ENCODE results near the gene ADCYAP1. TPM values are rescaled to one million over a fixed set of nuclear protein-coding genes. Genes with fewer than 3 reads are reported as not detected.

The ADCYAP1 gene
- total RNA-seq, 1 experiment from 2014 or later: not detected

DNA sequence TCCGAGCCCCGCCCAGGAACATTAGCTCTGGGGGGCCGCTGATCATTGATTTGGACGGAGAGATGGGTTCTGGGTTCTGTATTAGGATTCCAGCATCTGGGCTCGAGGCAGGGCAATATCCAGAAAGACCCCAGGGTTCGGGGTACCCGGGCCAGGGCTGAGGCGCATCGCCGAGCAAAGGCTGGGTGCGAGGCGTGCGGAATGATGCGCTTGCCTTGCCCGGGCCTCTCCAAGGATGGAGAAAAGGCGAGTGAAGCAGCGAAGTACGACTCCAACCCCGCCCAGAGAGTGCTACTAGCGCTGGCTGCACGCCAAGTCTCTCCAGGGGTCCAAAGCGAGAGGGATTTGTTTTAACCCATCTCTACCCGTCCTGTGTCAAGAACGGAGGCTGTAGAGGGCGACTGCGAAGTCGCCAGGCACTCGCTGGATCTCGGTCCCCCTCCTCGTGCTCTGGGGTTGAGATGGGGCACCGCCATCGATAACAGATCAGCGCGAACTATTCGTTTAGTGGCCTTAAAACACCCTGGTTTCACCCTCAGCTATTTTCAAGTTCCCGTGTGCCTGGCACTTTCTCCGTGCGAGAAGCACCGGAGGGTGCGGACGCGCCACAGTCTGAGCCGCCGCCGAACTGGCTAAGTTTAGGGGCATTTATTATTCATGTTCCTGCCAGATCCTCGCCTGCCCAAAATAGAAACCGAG is 1.9 kb downstream of the ADCYAP1 start:
- H3K9me3 ChIP-seq: no peaks in the 10 kb centered on the region
- no peak for TF ChIP-seq CTCF (IDR thresholded peaks at IDR 0.05; ENCODE audit: insufficient read depth in 1 of 2, low read depth in 1 of 2, low read length in 1 of 2, severe bottlenecking in 1 of 2, unreplicated experiment in 1 of 2)
- Mint-ChIP-seq H3K4me1 (ENCODE audit: low read depth, unreplicated experiment) (no peaks in the 10 kb centered on the region), H3K27ac (ENCODE audit: unreplicated experiment) (no peak overlapping the region), H3K9me3 (ENCODE audit: unreplicated experiment) (no peaks in the 10 kb centered on the region), H3K27me3 (ENCODE audit: insufficient read depth, unreplicated experiment) (peaks cover 17% of the 10 kb centered on the region), H3K36me3 (ENCODE audit: insufficient read depth, unreplicated experiment) (no peaks in the 10 kb centered on the region), H3K4me3 (ENCODE audit: unreplicated experiment) (no peak overlapping the region)
- ChIA-PET CTCF (no interaction called here), POLR2A (no interaction called here)
- H3K27me3 ChIP-seq (replicated peaks; ENCODE audit: control insufficient read depth, insufficient read depth, low read length): no peaks in the 10 kb centered on the region
- no peak overlapping the region for H3K4me3 ChIP-seq (ENCODE audit: low read depth, low read length)
- no peaks in the 10 kb centered on the region for H3K36me3 ChIP-seq (ENCODE audit: control insufficient read depth, insufficient read depth, low read length)
- intact Hi-C loops (cut with micrococcal nuclease; ENCODE audit: unreplicated experiment): no loop called here
- no TSS peak for BruUV-seq (replicated peaks)
- H3K4me1 ChIP-seq: no peaks in the 10 kb centered on the region
- no peak for DNase-seq

DNA sequence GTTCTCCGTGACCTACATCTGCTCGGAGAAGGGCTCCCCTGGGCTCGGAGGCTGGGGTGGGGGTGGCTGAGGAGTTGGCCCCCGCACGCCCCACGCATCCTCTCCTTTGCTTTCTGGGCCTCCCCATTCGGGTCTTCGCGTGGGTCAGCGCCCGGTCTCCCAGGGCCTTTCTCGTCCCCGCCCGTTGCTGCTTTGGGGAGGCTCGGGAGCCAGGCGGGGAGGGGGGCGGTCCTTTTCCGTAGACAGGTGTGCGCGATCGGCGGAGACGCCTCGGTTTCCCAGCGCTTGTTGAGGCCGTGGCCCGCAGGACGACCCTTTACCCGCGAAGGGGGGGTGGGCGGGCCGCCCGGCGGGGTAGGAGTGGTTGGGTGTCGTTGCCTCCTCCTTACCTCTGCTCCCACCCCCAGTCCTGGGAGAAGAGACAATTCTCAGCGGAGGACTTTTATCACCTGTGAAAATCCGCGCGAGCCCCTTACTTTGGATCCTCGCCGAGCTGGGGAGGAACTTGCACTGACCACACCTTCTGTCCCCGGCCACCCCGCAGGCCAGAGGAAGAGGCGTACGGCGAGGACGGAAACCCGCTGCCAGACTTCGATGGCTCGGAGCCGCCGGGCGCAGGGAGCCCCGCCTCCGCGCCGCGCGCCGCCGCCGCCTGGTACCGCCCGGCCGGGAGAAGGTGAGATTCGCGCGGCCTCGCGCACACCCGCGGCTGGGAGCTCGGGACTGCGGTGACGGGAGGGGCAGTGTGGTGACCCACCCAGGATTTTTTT is 2.6 kb downstream of the ADCYAP1 start:
- TF ChIP-seq CTCF (IDR thresholded peaks at IDR 0.05; ENCODE audit: insufficient read depth in 1 of 2, low read depth in 1 of 2, low read length in 1 of 2, severe bottlenecking in 1 of 2, unreplicated experiment in 1 of 2): no peak
- no peak for DNase-seq
- CTCF ChIA-PET: no interaction called here
- Mint-ChIP-seq H3K4me1 (ENCODE audit: low read depth, unreplicated experiment) (no peaks in the 10 kb centered on the region), H3K9me3 (ENCODE audit: unreplicated experiment) (no peaks in the 10 kb centered on the region), H3K36me3 (ENCODE audit: insufficient read depth, unreplicated experiment) (no peaks in the 10 kb centered on the region), H3K27me3 (ENCODE audit: insufficient read depth, unreplicated experiment) (peaks cover 16% of the 10 kb centered on the region), H3K4me3 (ENCODE audit: unreplicated experiment) (no peak overlapping the region), H3K27ac (ENCODE audit: unreplicated experiment) (no peak overlapping the region)
- H3K36me3 ChIP-seq (ENCODE audit: control insufficient read depth, insufficient read depth, low read length): no peaks in the 10 kb centered on the region
- H3K27me3 ChIP-seq (replicated peaks; ENCODE audit: control insufficient read depth, insufficient read depth, low read length): no peaks in the 10 kb centered on the region
- POLR2A ChIA-PET: no interaction called here
- intact Hi-C loops (cut with micrococcal nuclease; ENCODE audit: unreplicated experiment): no loop called here
- no peaks in the 10 kb centered on the region for H3K9me3 ChIP-seq
- no peak overlapping the region for H3K4me3 ChIP-seq (ENCODE audit: low read depth, low read length)
- BruUV-seq (replicated peaks): no TSS peak
- H3K4me1 ChIP-seq: no peaks in the 10 kb centered on the region

DNA sequence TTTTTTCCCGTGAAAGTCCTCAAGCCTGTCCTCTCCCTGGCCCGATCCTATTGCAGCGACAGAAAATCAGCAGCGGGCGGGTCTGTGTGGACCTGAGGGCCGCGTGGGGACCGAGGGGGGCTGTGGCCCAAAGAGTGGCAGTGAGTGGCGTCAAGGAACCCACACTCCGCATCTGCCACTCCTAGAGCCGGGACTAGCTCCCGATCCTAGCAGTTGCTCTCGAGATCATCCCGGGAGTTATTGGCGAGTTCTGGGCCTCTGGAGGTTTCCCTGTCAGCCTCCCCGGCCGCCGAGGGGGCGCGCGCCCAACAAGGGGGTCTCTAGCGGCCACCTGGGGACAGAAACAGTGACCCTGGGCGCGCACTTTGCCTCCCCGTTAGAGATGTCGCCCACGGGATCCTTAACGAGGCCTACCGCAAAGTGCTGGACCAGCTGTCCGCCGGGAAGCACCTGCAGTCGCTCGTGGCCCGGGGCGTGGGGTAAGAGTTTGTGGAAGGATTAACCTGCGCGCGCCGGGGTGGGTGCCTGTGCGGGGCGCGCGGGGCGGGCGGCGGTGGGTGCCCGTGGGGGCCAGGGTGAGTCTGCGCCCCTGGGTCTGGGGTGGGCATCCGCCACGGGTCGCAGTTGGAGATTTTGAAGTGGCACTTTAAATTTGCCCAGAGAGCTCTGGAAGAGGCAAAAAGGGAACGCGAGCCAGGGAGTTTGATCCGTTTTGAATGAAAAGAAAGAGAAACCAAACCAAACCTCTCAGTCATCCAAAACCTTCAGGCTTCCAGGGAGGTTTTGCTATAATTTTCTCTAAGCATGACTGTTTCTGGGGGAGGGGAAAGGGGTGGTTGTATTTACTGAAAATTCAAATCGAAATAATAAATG is 3.5 kb downstream of the ADCYAP1 start:
- no peaks in the 10 kb centered on the region for H3K4me1 Mint-ChIP-seq (ENCODE audit: low read depth, unreplicated experiment)
- H3K4me3 Mint-ChIP-seq (ENCODE audit: unreplicated experiment): no peak overlapping the region
- no peaks in the 10 kb centered on the region for H3K36me3 ChIP-seq (ENCODE audit: control insufficient read depth, insufficient read depth, low read length)
- no TSS peak for BruUV-seq (replicated peaks)
- H3K9me3 ChIP-seq: no peaks in the 10 kb centered on the region
- no peak for DNase-seq
- no peak overlapping the region for H3K27ac Mint-ChIP-seq (ENCODE audit: unreplicated experiment)
- TF ChIP-seq CTCF (IDR thresholded peaks at IDR 0.05; ENCODE audit: insufficient read depth in 1 of 2, low read depth in 1 of 2, low read length in 1 of 2, severe bottlenecking in 1 of 2, unreplicated experiment in 1 of 2): no peak
- peaks cover 12% of the 10 kb centered on the region for H3K27me3 Mint-ChIP-seq (ENCODE audit: insufficient read depth, unreplicated experiment)
- ChIA-PET POLR2A (no interaction called here), CTCF (no interaction called here)
- no peaks in the 10 kb centered on the region for H3K27me3 ChIP-seq (replicated peaks; ENCODE audit: control insufficient read depth, insufficient read depth, low read length)
- no peaks in the 10 kb centered on the region for H3K9me3 Mint-ChIP-seq (ENCODE audit: unreplicated experiment)
- no peaks in the 10 kb centered on the region for H3K36me3 Mint-ChIP-seq (ENCODE audit: insufficient read depth, unreplicated experiment)
- no peaks in the 10 kb centered on the region for H3K4me1 ChIP-seq
- no peak overlapping the region for H3K4me3 ChIP-seq (ENCODE audit: low read depth, low read length)
- intact Hi-C loops (cut with micrococcal nuclease; ENCODE audit: unreplicated experiment): no loop called here

All from Caco-2 (cell line).